ENCODE results near the gene GABRR1. TPM values are rescaled to one million over a fixed set of nuclear protein-coding genes. Genes with fewer than 3 reads are reported as not detected.

GABRR1 gene
- total RNA-seq, 4 donors from 2014 or later: 0.31 TPM; not detected in 3

DNA sequence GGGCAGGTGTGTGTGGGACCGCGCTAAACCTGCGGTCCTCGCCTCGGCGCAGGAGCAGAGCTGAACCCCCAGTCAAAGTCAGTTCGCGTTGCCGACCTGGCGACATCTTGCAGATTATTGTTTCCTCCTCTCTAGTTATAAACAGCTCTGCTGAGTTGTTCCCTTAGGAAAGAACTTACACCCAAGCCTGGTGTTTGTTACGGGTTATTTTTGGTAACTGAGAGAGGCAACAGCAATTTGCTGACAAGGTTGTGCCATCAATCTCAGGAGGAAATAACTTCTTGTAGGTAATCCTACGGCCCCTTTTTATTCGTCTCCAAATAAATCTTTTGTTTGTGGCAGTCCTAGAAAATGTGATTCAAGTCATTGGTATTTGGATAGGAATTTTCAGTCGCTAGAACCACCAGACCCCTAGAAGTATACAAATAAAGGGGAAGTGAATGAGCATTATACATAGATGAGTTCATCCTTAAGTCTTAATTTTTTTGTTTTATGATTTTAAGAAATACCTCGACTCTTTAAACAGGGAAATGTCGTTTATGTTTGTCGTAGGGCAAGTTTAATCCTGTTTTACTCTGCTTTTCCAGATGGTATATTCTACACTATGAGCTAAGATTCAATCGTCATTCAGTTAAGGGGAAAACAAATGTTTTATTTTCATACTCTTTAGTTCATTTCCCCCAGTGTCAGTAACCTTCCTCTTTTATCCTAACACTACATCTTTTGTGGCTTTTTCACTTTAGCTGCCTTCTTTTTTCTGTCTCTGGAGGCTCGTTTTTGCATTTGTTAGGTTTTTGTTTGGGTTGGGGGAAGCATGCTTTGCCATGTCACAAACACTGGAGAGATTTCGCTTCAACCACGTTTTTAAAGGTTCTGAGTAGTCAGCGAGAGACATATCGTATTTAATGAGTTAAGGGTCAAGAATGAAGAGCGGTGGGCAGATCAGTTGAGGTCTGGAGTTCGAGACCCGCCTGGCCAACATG, 70.1 kb downstream of the GABRR1 start:
- no peaks in the 10 kb centered on the region for H3K9me3 ChIP-seq
- TF ChIP-seq EP300 (IDR thresholded peaks at IDR 0.05) (no peak), POLR2A (IDR thresholded peaks at IDR 0.05) (no peak), POLR2AphosphoS5 (IDR thresholded peaks at IDR 0.05) (peak; percentile 85)
- TF ChIP-seq, protein P1, sequence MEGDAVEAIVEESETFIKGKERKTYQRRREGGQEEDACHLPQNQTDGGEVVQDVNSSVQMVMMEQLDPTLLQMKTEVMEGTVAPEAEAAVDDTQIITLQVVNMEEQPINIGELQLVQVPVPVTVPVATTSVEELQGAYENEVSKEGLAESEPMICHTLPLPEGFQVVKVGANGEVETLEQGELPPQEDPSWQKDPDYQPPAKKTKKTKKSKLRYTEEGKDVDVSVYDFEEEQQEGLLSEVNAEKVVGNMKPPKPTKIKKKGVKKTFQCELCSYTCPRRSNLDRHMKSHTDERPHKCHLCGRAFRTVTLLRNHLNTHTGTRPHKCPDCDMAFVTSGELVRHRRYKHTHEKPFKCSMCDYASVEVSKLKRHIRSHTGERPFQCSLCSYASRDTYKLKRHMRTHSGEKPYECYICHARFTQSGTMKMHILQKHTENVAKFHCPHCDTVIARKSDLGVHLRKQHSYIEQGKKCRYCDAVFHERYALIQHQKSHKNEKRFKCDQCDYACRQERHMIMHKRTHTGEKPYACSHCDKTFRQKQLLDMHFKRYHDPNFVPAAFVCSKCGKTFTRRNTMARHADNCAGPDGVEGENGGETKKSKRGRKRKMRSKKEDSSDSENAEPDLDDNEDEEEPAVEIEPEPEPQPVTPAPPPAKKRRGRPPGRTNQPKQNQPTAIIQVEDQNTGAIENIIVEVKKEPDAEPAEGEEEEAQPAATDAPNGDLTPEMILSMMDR (IDR thresholded peaks at IDR 0.05): no peak
- peak; percentile 34 for ATAC-seq
- peak overlapping the region; percentile 70 to 96 for H3K4me3 ChIP-seq
- H3K36me3 ChIP-seq: peaks cover 0 to 16% of the 10 kb centered on the region in 2 donors
- 11 to 50% methylated on average over 7 to 16 of the region's 26 CpGs for WGBS, 2 donors (ENCODE audit: low coverage in 1 of 2)
- H3K27ac ChIP-seq: peak overlapping the region; percentile 82 to 95 (median 90)
- no peaks in the 10 kb centered on the region for H3K27me3 ChIP-seq
- H3K4me1 ChIP-seq: peaks cover 0 to 44% (median 4%) of the 10 kb centered on the region in 3 donors

DNA sequence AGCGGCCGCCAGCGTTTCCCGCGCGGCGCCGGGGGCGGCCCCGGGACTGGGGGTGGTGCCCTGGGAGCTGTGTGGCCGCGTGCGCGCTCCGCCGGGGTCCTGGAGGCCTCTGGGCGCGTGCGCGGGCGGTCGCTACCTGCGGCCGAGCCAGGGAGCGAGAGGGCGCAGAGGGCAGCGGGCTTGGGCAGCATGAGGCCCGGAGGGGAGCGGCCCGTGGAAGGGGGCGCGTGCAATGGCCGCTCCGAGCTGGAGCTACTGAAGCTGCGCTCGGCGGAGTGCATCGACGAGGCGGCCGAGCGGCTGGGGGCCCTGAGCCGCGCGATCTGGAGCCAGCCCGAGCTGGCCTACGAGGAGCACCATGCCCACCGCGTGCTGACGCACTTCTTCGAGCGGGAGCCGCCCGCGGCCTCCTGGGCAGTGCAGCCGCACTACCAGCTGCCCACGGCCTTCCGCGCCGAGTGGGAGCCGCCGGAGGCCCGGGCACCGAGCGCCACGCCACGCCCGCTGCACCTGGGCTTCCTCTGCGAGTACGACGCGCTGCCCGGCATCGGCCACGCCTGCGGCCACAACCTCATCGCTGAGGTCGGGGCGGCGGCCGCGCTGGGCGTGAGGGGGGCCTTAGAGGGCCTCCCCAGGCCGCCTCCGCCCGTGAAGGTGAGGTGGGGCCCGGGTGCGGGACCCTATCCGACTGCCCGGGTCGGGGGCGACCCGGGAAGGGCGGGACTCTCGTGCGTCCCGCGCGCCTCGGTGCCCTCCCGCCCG, 71.0 kb downstream of the GABRR1 start, which contains the start of gene PM20D2:
Gene PM20D2 (plus strand): TSS at position 100 of the 762 bp plus-strand sequence. CDS start 90 bp downstream, at position 190.
- Histone ChIP-seq H3K4me1 (peaks cover 0 to 44% (median 4%) of the 10 kb centered on the region in 3 donors), H3K27me3 (no peaks in the 10 kb centered on the region), H3K4me3 (peak within 1 kb of the TSS; percentile 70 to 96), H3K36me3 (peaks cover 0 to 8% of the 10 kb centered on the region in 2 donors), H3K27ac (peak within 1 kb of the TSS; percentile 82 to 95 (median 90)), H3K9me3 (no peaks in the 10 kb centered on the region)
- TF ChIP-seq POLR2A (IDR thresholded peaks at IDR 0.05): peak in 1 of 2 donors; percentile 67
- no peak for TF ChIP-seq EP300 (IDR thresholded peaks at IDR 0.05)
- peak; percentile 77 for TF ChIP-seq POLR2AphosphoS5 (IDR thresholded peaks at IDR 0.05)
- TF ChIP-seq, protein P1 (IDR thresholded peaks at IDR 0.05): no peak
- peak; percentile 87 for ATAC-seq
- WGBS, 2 donors (ENCODE audit: low coverage in 1 of 2): no CpG with 5 or more reads among the region's 102 CpGs

DNA sequence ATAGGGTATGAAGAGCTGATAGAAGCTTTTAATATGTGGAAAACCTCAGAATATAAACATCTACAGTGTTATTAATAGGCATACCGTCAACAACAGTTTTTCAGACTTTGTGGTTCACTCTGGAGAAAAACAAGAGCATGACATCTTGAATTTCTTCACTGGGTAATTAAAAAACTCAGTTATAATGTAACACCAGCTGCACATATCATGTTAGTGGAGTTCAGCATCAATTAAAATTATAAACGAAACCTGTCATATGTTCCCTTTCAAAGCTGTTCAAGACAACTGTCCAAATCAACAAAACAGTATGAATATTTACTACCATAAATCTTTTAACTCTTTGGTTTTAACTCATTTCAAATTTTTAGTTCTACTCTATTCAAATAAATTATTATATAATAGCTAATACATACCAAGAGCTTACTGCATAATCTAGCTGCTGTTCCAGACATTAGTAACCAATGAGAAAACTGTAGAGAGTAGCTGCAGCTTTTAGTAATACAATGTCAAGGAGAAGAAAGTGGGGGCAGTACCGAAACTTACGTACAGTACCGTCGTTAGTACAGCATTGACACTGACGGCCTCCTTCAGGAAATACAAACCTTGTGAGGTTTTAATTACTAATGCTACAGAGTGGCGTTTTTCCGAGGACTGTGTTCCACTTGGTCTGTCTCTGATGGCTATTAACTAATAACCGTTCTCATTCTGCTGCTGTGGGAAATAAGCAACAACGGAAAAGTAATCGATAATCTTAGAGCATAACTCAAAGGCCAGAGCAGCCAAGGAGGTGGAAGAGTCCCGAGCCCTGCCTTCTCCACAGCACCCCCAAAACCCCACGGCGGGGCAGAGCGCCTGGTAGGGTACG, 71.8 kb downstream of the GABRR1 start:
- peak overlapping the region; percentile 70 to 96 for H3K4me3 ChIP-seq
- peak; percentile 33 for ATAC-seq

DNA sequence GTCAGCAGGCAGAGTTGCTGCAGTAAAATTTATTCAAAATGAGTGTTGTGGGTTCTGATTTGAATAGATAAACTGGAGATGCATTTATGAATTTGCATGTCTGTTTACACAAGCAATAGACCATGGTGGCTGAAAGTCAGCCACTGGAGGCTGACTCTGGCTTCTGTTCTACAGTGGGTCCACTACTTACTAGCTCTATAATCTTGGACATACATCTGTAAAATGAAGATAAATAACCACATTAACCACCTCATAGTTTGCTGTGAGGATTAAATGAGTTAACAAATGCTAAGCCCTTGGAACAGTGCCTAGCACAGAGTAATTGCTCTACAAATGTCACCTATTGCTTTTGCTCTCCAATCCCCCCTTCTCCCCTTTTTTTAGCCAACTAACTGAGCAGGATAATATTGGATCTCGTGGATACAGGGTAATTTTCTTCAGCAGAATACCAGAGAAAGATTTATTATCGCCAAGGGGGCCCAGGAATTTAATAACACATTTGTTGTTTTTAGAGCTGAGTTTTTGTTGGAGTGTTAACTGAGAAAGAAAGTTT, 72.7 kb downstream of the GABRR1 start:
- no peak for ATAC-seq
- no peaks in the 10 kb centered on the region for H3K27me3 ChIP-seq
- peaks cover 0 to 44% (median 4%) of the 10 kb centered on the region in 3 donors for H3K4me1 ChIP-seq
- H3K36me3 ChIP-seq: no peaks in the 10 kb centered on the region
- H3K9me3 ChIP-seq: no peaks in the 10 kb centered on the region
- peak overlapping the region in 3 of 4 donors; percentile 6 to 95 (median 95) for H3K27ac ChIP-seq
- WGBS, 2 donors (ENCODE audit: low coverage in 1 of 2): 20 to 27% methylated on average over 2 of the region's 2 CpGs
- peak; percentile 23 for TF ChIP-seq POLR2AphosphoS5 (IDR thresholded peaks at IDR 0.05)
- no peak for TF ChIP-seq EP300 (IDR thresholded peaks at IDR 0.05)
- no peak overlapping the region for H3K4me3 ChIP-seq

More for the DNA sequence above, 71.8 kb downstream of the GABRR1 start:
- peaks cover 0 to 44% (median 4%) of the 10 kb centered on the region in 3 donors for H3K4me1 ChIP-seq
- peak overlapping the region; percentile 82 to 95 (median 90) for H3K27ac ChIP-seq
- no peaks in the 10 kb centered on the region for H3K9me3 ChIP-seq
- no peak for TF ChIP-seq EP300 (IDR thresholded peaks at IDR 0.05)
- H3K36me3 ChIP-seq: peaks cover 0 to 8% of the 10 kb centered on the region in 2 donors
- 4% methylated on average over 12 of the region's 17 CpGs for WGBS, 2 donors (ENCODE audit: low coverage in 1 of 2)
- no peaks in the 10 kb centered on the region for H3K27me3 ChIP-seq
